GM18909 (cell line): Measurements from ENCODE around the gene EYS.

Experiments
- ATAC-seq: cut with Tn5 transposase; IDR thresholded peaks from one replicate; pipeline ENCODE4 v1.9.1; 2021; ENCODE audit warnings: mild to moderate bottlenecking; ENCODE audit not compliant: unreplicated experiment, poor library complexity

EYS gene

GRCh38 chr6:64895945-64896344, 811.1 kb downstream of the EYS start:
- no peak for ATAC-seq

GRCh38 chr6:64890609-64891008, 816.4 kb downstream of the EYS start:
- ATAC-seq, result no peak

GRCh38 chr6:64889144-64889543, 817.9 kb downstream of the EYS start:
- no peak for ATAC-seq

- ATAC-seq, result no peak
Observed at GRCh38 chr6:64874776-64875175, 832.2 kb downstream of the EYS start.

- ATAC-seq, result no peak
Observed at GRCh38 chr6:64872633-64873032, 834.4 kb downstream of the EYS start.

- ATAC-seq, result no peak
Observed at GRCh38 chr6:64861039-64861651, 845.9 kb downstream of the EYS start.

GRCh38 chr6:64860203-64860602, 846.8 kb downstream of the EYS start:
- no peak for ATAC-seq

GRCh38 chr6:64850121-64850520, 856.9 kb downstream of the EYS start:
- ATAC-seq, result no peak

GRCh38 chr6:64848467-64848866, 858.6 kb downstream of the EYS start:
- ATAC-seq, result no peak

- ATAC-seq, result no peak
Observed at GRCh38 chr6:64847396-64847795, 859.6 kb downstream of the EYS start.

- ATAC-seq, result no peak
Observed at GRCh38 chr6:64838726-64839125, 868.3 kb downstream of the EYS start.

- no peak for ATAC-seq
Observed at GRCh38 chr6:64831680-64832079, 875.3 kb downstream of the EYS start.

- no peak for ATAC-seq
Observed at GRCh38 chr6:64817525-64817924, 889.5 kb downstream of the EYS start.

- ATAC-seq, result no peak
Observed at GRCh38 chr6:64815718-64816117, 891.3 kb downstream of the EYS start.

GRCh38 chr6:64812138-64812537, 894.9 kb downstream of the EYS start:
- no peak for ATAC-seq

- ATAC-seq, result no peak
Observed at GRCh38 chr6:64811119-64811518, 895.9 kb downstream of the EYS start.

GRCh38 chr6:64807785-64808184, 899.2 kb downstream of the EYS start:
- ATAC-seq, result no peak

GRCh38 chr6:64803470-64804166, 903.4 kb downstream of the EYS start:
- ATAC-seq, result no peak

GRCh38 chr6:64792534-64792933, 914.5 kb downstream of the EYS start:
- no peak for ATAC-seq

GRCh38 chr6:64789476-64789875, 917.5 kb downstream of the EYS start:
- no peak for ATAC-seq

GRCh38 chr6:64786736-64787135, 920.3 kb downstream of the EYS start:
- ATAC-seq, result no peak

GRCh38 chr6:64782877-64783276, 924.1 kb downstream of the EYS start:
- no peak for ATAC-seq
